IMR-90 (cell line): ENCODE measurements around the gene PPFIA1. TPM values are rescaled to one million over a fixed set of nuclear protein-coding genes. Genes with fewer than 3 reads are reported as not detected.

Experiments
- ATAC-seq: fragments of 200-7000 bp; cut with Tn5 transposase; 2 replicates; pipeline ENCODE4 v1.9.1; 2020; ENCODE audit warnings: low read depth, mild to moderate bottlenecking, moderate library complexity
- BruUV-seq: library from RNA; stranded (reverse); fragments of 400-500 nt; replicated peaks from 2 replicates; lab custom pipeline; 2021; lab: Mats Ljungman, UMichigan
- CTCF ChIA-PET: fragments of 300-600 bp; formaldehyde crosslinking; extraction: SDS; loops from one replicate; lab custom pipeline; 2021; ENCODE audit warnings: antibody characterized with exemption; lab: Yijun Ruan, JAX
- POLR2A ChIA-PET: fragments of 300-600 bp; sonication (Branson Sonifier 250); formaldehyde crosslinking; loops from one replicate; lab custom pipeline; 2022; ENCODE audit warnings: antibody characterized with exemption; ENCODE audit not compliant: unreplicated experiment; lab: Charles Lee
- DNase-seq: peaks from one replicate; pipeline ENCODE4 v3.0.0; 2013
- H2AFZ ChIP-seq: replicated peaks from 2 replicates; pipeline ENCODE3; 2013; ENCODE audit warnings: low read length, mild to moderate bottlenecking; ENCODE audit not compliant: poor library complexity
- H2AK5ac ChIP-seq: 2 replicates; pipeline ENCODE4 v1.6.1; 2013; ENCODE audit warnings: low read depth, low read length, inconsistent platforms
- H2AK9ac ChIP-seq: replicated peaks from 2 replicates; pipeline ENCODE3; 2013; ENCODE audit warnings: mild to moderate bottlenecking, low read depth, low read length, moderate library complexity; ENCODE audit not compliant: poor library complexity
- H2BK120ac ChIP-seq: 2 replicates; pipeline ENCODE4 v1.6.1; 2013; ENCODE audit warnings: low read depth, low read length, inconsistent platforms
- H2BK15ac ChIP-seq: 3 replicates; pipeline ENCODE4 v1.6.1; 2013; ENCODE audit warnings: low read depth, low read length, inconsistent platforms
- H2BK20ac ChIP-seq: 2 replicates; pipeline ENCODE4 v1.6.1; 2013; ENCODE audit warnings: low read depth, mild to moderate bottlenecking, inconsistent platforms, low read length, moderate library complexity
- H2BK5ac ChIP-seq: 2 replicates; pipeline ENCODE4 v1.6.1; 2013; ENCODE audit warnings: mild to moderate bottlenecking, low read depth, low read length, inconsistent platforms; ENCODE audit not compliant: poor library complexity, severe bottlenecking
- H3K14ac ChIP-seq: replicated peaks from 2 replicates; pipeline ENCODE4 v1.6.1; 2013; ENCODE audit warnings: low read depth, low read length, inconsistent platforms
- H3K18ac ChIP-seq: 2 replicates; pipeline ENCODE4 v1.6.1; 2013; ENCODE audit warnings: low read depth, low read length, control low read depth
- H3K23ac ChIP-seq: 2 replicates; pipeline ENCODE4 v1.6.1; 2013; ENCODE audit warnings: low read depth, low read length, inconsistent platforms
- H3K27ac ChIP-seq: 2 replicates; pipeline ENCODE4 v1.5.1; 2013; ENCODE audit warnings: mild to moderate bottlenecking, control low read depth, low read length; ENCODE audit not compliant: insufficient read depth
- H3K27me3 ChIP-seq: 2 replicates; pipeline ENCODE4 v1.6.1; 2013; ENCODE audit warnings: low read length; ENCODE audit not compliant: control insufficient read depth, insufficient read depth
- H3K36me3 ChIP-seq: 2 replicates; pipeline ENCODE4 v1.6.1; 2013; ENCODE audit warnings: low read length, mixed read lengths; ENCODE audit not compliant: control insufficient read depth, insufficient read depth
- H3K4ac ChIP-seq: 2 replicates; pipeline ENCODE4 v1.6.1; 2013; ENCODE audit warnings: low read depth, low read length, inconsistent platforms
- H3K4me1 ChIP-seq: 2 replicates; pipeline ENCODE4 v1.6.1; 2013; ENCODE audit warnings: low read length, mixed read lengths; ENCODE audit not compliant: control insufficient read depth, insufficient read depth
- H3K4me2 ChIP-seq: 2 replicates; pipeline ENCODE4 v1.6.1; 2013; ENCODE audit warnings: low read depth, mild to moderate bottlenecking, control low read depth, low read length, moderate library complexity
- H3K4me3 ChIP-seq: 2 replicates; pipeline ENCODE4 v1.5.1; 2013; ENCODE audit warnings: low read depth, mild to moderate bottlenecking, control low read depth, low read length, moderate library complexity; ENCODE audit not compliant: insufficient read depth
- H3K56ac ChIP-seq: 2 replicates; pipeline ENCODE4 v1.6.1; 2013; ENCODE audit warnings: low read length, inconsistent platforms; ENCODE audit not compliant: insufficient read depth; ENCODE audit errors: extremely low read depth
- H3K79me1 ChIP-seq, 2 experiments: 2 replicates each; pipeline ENCODE4 v1.6.1; 2013; ENCODE audit warnings: low read length in 2 of 2, inconsistent platforms in 1 of 2, low read depth in 1 of 2
- H3K9ac ChIP-seq: 2 replicates; pipeline ENCODE4 v1.6.1; 2013; ENCODE audit warnings: low read depth, low read length, control low read depth
- H3K9me1 ChIP-seq: 2 replicates; pipeline ENCODE4 v1.6.1; 2013; ENCODE audit warnings: low read length, inconsistent platforms; ENCODE audit not compliant: insufficient read depth
- H3K9me3 ChIP-seq: 2 replicates; pipeline ENCODE4 v1.6.1; 2013; ENCODE audit warnings: low read length; ENCODE audit not compliant: control insufficient read depth, insufficient read depth
- H4K20me1 ChIP-seq: 2 replicates; pipeline ENCODE4 v1.6.1; 2013; ENCODE audit warnings: low read length, inconsistent platforms; ENCODE audit not compliant: insufficient read depth
- H4K5ac ChIP-seq: 2 replicates; pipeline ENCODE4 v1.6.1; 2013; ENCODE audit warnings: mild to moderate bottlenecking, low read depth, low read length, control low read depth
- H4K8ac ChIP-seq, 2 experiments: 2 replicates each; pipeline ENCODE4 v1.6.1; 2013; ENCODE audit warnings: low read depth in 2 of 2, low read length in 2 of 2, control low read depth in 1 of 2, inconsistent platforms in 1 of 2
- H4K91ac ChIP-seq: 2 replicates; pipeline ENCODE4 v1.6.1; 2013; ENCODE audit warnings: low read depth, low read length, inconsistent platforms; ENCODE audit not compliant: insufficient read depth
- BHLHE40 ChIP-seq: fragments of 150-350 bp; IDR thresholded peaks from 2 replicates; pipeline ENCODE4 v1.6.1; 2016; ENCODE audit warnings: mild to moderate bottlenecking, low read depth, low read length
- CEBPB ChIP-seq: IDR thresholded peaks from 2 replicates; pipeline ENCODE4 v1.6.1; 2012; ENCODE audit warnings: low read depth, low read length, improper control_type of control experiment
- CHD1 ChIP-seq: IDR thresholded peaks from 2 replicates; pipeline ENCODE4 v1.6.1; 2012; ENCODE audit warnings: low read depth, low read length, improper control_type of control experiment
- CTCF ChIP-seq: conservative IDR thresholded peaks from 2 replicates; pipeline ENCODE4 v1.5.1; 2012; ENCODE audit warnings: mild to moderate bottlenecking, low read depth, low read length, improper control_type of control experiment
- ELK1 ChIP-seq: fragments of 150-350 bp; IDR thresholded peaks from 2 replicates; pipeline ENCODE4 v1.6.1; 2016; ENCODE audit warnings: low read depth, mild to moderate bottlenecking, low read length, moderate library complexity, borderline replicate concordance
- FOS ChIP-seq: fragments of 150-350 bp; IDR thresholded peaks from 2 replicates; pipeline ENCODE4 v1.6.1; 2016; ENCODE audit warnings: low read depth, low read length
- MAFK ChIP-seq: IDR thresholded peaks from 2 replicates; pipeline ENCODE4 v1.6.1; 2012; ENCODE audit warnings: low read depth, low read length, improper control_type of control experiment
- MAZ ChIP-seq: IDR thresholded peaks from 2 replicates; pipeline ENCODE4 v1.6.1; 2012; ENCODE audit warnings: low read depth, mild to moderate bottlenecking, low read length, improper control_type of control experiment, moderate library complexity, borderline replicate concordance
- MXI1 ChIP-seq: IDR thresholded peaks from 2 replicates; pipeline ENCODE4 v1.6.1; 2012; ENCODE audit warnings: low read depth, mild to moderate bottlenecking, low read length, moderate library complexity, borderline replicate concordance
- POLR2A ChIP-seq: IDR thresholded peaks from 2 replicates; pipeline ENCODE4 v1.6.1; 2012; ENCODE audit warnings: mild to moderate bottlenecking, low read depth, low read length
- RAD21 ChIP-seq: IDR thresholded peaks from 2 replicates; pipeline ENCODE4 v1.6.1; 2012; ENCODE audit warnings: low read length, improper control_type of control experiment
- RCOR1 ChIP-seq: IDR thresholded peaks from 2 replicates; pipeline ENCODE4 v1.6.1; 2012; ENCODE audit warnings: mild to moderate bottlenecking, low read length, improper control_type of control experiment; ENCODE audit not compliant: insufficient replicate concordance
- RFX5 ChIP-seq: IDR thresholded peaks from 2 replicates; pipeline ENCODE4 v1.8.0; 2012; ENCODE audit warnings: low read depth, mild to moderate bottlenecking, low read length, moderate library complexity
- SMC3 ChIP-seq: fragments of 150-350 bp; IDR thresholded peaks from 2 replicates; pipeline ENCODE4 v1.6.1; 2016; ENCODE audit warnings: low read depth, mild to moderate bottlenecking, antibody characterized with exemption, low read length, moderate library complexity
- USF2 ChIP-seq: fragments of 150-350 bp; IDR thresholded peaks from 2 replicates; pipeline ENCODE4 v1.6.1; 2017; ENCODE audit warnings: mild to moderate bottlenecking, antibody characterized with exemption, low read length, low read depth
- WGBS, 2 experiments: methylation state at CpG; one replicate each; pipeline versions ENCODE4 v1.1.5 to v1.1.7; 2013; ENCODE audit warnings: missing lambda C conversion rate in 2 of 2; ENCODE audit not compliant: insufficient read length in 1 of 2; ENCODE audit errors: extremely low coverage in 2 of 2; 5-methylcytosine and 5-hydroxymethylcytosine counted together
- dilution Hi-C: fragments of 300-500 bp; cut with HindIII; formaldehyde crosslinking; loops from one replicate; pipeline ENCODE4 v1.14.3; 2018; ENCODE audit warnings: low sequenced_read_pairs; ENCODE audit not compliant: unreplicated experiment
- in situ Hi-C: fragments of 300-500 bp; cut with MboI; formaldehyde crosslinking; loops from 3 replicates; pipeline ENCODE4 v1.14.3; 2019; ENCODE audit warnings: low sequenced_read_pairs, inconsistent platforms, mixed read lengths
- intact Hi-C: fragments of 100-400 bp; cut with micrococcal nuclease; formaldehyde crosslinking; loops from 2 replicates; pipeline ENCODE4 v1.10.0; 2022
- polyA plus RNA-seq, 3 experiments: library from polyadenylated mRNA; depleted of rRNA; stranded (reverse); fragments of >200 nt; gene quantifications; 2 replicates each; pipeline ENCODE4 v1.2.3, GENCODE V29; 2012; ENCODE audit warnings: low replicate concordance in 1 of 3
- total RNA-seq: library from RNA; depleted of rRNA; stranded (reverse); fragments of >200 nt; gene quantifications from 2 replicates; pipeline ENCODE4 v1.2.3, GENCODE V29; 2012

PPFIA1 gene
- total and polyA plus RNA-seq, 2 of the 4 experiments (the other 2 are of a cell fraction), result 25.6 to 37.2 TPM

GRCh38 chr11:70418130-70418529 lies 147.6 kb downstream of the PPFIA1 start:
- Histone ChIP-seq H4K91ac (no peak overlapping the region), H2BK15ac (no peak overlapping the region), H3K9me1 (peaks cover 4% of the 10 kb centered on the region; the same call in 1 of the 2 replicates), H3K79me1 (peaks cover 29 to 82% of the 10 kb centered on the region in 2 experiments), H3K23ac (no peak overlapping the region), H3K27ac (no peak overlapping the region), H2AK5ac (no peak overlapping the region), H2BK20ac (no peak overlapping the region), H3K9ac (no peak overlapping the region), H3K9me3 (no peaks in the 10 kb centered on the region), H3K56ac (no peak overlapping the region), H2AK9ac (no peak overlapping the region), H4K5ac (no peak overlapping the region), H2AFZ (no peak overlapping the region), H3K4ac (no peak overlapping the region), H3K36me3 (peaks cover 83% of the 10 kb centered on the region), H3K4me3 (no peak overlapping the region), H3K18ac (no peak overlapping the region), H2BK5ac (no peak overlapping the region), H2BK120ac (no peak overlapping the region), H3K14ac (no peak overlapping the region), H3K27me3 (no peaks in the 10 kb centered on the region), H3K4me2 (no peak overlapping the region), H4K20me1 (peaks cover 84% of the 10 kb centered on the region), H4K8ac (no peak overlapping the region), H3K4me1 (peaks cover 6% of the 10 kb centered on the region)
- intact Hi-C loops (loop anchor here (5.0 kb wide), 1 partner anchor 216 kb away; the partner anchor contains the start of gene FADD), in situ Hi-C loops (no loop called here), dilution Hi-C loops (no loop called here)
- no peak for ATAC-seq
- no peak for DNase-seq
- TF ChIP-seq USF2 (no peak), RFX5 (no peak), SMC3 (no peak), CEBPB (no peak), POLR2A (no peak), CTCF (no peak), CHD1 (no peak), RCOR1 (no peak), BHLHE40 (no peak), RAD21 (no peak), MXI1 (no peak), MAZ (no peak), ELK1 (no peak), MAFK (no peak), FOS (no peak)
- no TSS peak for BruUV-seq
- 94% methylated on average over 3 of the region's 12 CpGs; no CpG with 5 or more reads in 1 of the 2 experiments for WGBS, 2 experiments
- POLR2A ChIA-PET, result no interaction called here
- CTCF ChIA-PET, result interaction anchor here (0.6 kb wide), 1 partner anchor 69 kb away, joined by 3 read pairs; no protein-coding TSS in a partner anchor
